NCI-H345 treated with DMSO at 0.1 percent for 48 hours (cell line): ENCODE results near the gene TMPRSS15.
"Not testable (repeated sequence)": the region's sequence is repeated elsewhere in the genome, so short reads cannot be mapped to it uniquely, and the experiment has no call there.

ENCODE experiments used
- DNase-seq: peaks from one replicate; lab custom pipeline; 2025; ENCODE audit not compliant: unreplicated experiment; lab: John Stamatoyannopoulos, UW

TMPRSS15 gene

DNA sequence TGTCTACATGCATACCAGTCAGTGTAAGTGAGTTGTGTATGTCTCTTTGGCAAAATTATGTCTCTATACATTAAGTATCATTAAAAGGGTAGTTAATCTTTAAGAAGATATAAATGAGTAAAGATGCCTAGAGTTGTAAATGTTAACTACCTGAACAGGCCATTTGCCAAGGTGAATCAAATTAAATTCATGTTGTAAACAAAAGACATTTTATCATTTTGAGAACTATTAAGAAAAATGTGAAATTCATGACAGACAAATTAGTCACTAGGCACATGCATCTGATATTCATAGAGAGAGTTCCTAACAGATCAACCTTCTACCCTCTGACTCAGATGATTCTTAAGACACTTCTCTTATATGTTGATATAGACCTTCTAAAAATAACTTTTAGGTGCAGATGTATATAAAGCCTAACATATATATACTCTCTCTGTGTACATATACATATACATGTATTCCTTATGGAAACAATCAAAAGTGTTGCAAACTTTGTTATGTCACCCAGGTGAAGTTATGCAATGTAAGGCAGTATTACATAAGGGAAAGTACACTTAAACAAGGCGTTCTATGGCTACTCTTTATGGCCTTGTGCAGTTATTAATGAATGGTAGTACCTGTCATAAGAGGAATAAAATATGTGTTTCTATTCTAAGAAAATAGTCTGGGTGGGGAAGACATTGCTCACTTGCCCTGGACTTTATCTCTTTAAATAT, at the start of gene TMPRSS15:
TMPRSS15 (minus strand) TSS at position 51 of the 716 bp plus-strand sequence. CDS start 163 bp downstream, outside the sequence.
- DNase-seq: no peak

DNA sequence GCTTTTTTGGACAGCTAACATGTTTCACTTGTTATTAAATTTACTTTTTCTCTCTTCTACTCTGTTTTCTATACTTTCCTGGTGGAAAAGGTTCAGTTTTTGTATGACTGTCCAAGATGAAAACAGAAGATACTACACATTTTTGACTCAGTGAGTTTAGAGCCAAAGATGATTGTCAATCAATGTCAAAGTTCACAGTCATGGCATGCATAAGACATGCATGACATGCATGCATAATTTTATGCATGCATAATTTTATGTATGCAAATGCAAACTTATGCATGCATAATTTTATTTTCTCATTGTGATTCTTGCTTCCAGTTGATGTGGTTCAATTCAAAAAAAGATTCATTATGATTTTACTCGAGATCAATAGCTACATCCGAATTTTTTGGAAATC, 48.1 kb upstream of the TMPRSS15 start:
- no peak for DNase-seq

DNA sequence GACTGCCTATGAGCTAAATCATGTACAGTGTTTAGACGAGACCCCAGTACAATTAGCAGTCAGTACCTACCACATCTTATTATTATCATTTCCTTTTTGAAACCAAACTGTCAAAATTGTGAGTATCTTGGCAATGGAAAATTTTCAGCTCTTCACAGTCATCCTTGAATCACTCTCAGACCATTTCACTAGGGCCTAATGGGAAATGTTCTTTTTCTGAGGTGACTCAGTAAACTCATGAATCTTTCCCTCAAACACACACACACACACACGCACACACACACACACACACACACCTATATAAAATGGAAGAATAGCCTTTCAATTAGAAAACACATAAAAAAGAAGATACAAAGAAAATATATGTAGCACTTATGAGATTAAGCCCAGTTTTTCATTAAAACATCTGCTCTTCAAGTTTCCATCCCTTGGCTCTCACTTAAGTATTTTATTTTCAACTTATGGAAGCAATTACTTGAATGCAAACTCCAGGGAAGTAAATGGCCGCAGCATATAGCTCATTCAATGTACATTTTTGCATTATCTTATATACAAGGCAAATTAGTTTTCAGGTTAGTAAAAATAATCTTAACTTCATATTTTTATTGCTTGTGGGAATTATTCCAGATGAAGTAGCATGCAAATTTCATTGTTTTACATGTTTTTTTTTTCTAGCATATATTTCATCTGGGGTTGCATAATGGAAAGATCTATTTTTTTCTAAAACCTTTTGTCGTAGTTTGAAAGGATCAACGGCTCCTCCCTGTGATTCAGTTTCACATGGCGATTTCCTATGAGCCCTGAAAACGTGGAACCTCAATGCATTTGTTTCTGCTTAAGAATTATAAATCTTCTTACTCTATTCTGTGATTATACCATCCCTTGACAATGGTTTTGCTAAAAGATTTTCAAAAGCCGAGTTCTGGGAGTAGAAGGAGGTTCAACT, 46.3 kb upstream of the TMPRSS15 start:
- no peak for DNase-seq

DNA sequence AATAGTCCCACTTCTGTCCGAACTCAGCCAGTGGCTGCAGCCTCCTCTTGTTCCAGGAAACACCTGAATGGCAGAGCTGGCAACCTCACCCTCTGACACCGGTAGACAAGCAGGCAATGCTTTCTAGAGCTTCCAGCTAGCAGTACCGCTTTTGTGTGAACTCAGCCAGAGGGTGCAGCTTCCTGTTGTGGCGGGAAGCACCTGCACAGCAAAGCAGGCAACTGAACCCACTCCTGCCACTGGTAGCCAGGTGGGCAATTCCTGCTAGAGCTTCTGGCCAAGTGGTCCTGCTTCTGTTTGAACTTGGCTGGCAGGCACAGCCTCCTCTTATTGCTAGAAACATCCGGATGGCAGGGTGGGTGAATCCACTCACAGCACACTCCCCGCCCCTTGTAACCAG, 40.1 kb upstream of the TMPRSS15 start:
- DNase-seq: peak; percentile 55

DNA sequence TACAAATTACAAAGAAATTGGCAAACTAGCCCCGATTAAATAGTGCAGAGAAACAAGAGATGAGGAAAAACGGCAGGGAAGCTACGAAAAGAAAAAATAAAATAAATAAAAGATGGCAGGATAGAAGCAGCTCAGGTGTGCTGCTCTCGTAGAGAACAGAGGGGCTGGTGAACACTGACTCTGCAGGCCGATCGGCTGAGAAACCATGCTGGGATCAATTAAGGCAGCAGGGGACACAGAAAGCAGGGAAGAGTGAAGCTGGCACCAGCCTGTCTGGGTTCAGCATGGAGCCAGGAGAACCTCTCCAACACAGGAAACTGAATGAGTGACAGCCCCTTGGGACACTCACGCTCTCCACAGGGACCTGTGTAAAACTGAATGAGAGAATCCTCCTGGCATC, 39.5 kb upstream of the TMPRSS15 start:
- DNase-seq: peak; percentile 86

DNA sequence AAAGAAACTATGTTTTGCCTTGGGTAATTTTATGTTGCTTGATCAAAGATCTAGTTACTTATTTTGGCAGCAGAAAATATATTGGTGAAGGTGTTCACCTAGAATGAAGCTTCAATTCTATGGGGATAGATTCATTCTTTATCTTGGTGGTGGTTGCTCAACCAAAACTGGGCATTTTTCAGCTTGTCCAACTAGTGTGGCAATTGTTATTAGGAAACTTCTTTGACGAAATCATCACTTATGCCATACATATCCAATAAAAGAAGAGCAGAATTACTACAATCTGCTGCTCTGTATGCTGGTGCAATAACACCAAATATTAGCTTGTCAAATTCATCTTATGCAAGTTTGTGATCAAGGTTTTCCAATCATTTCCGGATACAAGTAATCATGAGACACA, 26.8 kb upstream of the TMPRSS15 start:
- no peak for DNase-seq

DNA sequence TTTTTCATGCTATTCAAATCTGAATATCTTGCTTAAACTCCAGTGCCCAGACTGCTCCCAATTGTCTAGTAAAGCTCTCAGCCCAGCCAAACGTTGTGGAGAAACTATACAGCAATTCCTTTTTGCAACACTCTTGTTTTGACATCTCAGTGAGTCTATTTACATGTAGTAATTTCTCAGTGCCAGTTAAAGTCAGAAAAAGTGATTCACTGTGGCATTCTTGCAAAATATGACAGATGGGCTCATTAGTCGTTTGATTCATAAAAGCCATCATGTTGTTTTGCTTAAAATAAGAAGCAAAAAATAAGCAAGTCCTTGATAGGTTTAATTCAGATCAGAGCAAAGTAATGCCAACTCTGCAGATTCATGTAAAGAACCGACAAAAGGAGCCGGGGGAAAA, 20.7 kb upstream of the TMPRSS15 start:
- DNase-seq: no peak

DNA sequence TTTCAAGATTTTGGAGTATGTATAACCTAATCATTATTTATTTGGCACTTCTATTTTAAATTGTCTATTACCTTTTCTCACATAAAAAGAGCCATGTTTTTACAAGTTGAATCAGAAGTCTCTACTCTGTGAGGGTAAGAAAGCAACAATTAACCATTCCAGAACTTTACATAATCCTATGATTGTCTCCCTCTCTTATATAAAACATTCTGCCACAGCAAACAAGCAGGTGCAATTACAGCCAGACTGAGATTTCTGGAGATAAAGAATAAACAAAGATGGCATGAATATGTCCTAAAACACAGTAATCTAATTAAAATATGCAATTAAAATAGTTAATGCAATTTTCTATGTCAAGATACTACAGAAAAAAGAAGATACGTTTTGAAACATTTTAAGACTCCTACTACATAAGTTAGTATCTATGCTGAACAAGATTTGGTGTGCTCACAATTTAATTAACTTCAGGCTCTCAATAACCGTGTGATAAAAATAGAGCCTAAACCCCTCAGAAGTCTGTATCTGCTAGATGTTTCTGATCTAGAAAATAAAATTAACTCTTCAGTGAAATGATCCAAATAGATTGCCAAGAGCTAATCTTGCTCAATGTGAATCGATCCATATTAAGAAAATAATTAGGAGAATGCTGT, 13.7 kb upstream of the TMPRSS15 start:
- no peak for DNase-seq

DNA sequence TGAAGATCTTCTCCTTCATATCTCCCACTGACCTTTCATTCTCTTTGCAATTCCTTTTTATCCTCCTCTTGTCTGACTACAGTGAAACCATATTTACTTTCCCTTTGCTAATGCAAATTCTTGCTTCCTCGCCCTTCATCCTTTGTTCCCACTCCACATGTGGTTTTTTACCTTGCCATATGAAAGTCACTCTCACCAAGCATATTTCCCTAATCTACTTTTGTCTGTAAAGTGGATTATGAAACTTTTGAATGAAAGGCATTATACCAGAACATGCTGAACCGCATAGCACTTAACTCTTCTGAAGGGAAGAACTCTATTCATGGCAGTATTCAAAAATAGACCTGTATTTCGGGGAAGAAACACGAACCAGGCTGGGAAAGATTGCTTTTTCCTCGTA, 8.0 kb upstream of the TMPRSS15 start:
- DNase-seq: peak; percentile 73

DNA sequence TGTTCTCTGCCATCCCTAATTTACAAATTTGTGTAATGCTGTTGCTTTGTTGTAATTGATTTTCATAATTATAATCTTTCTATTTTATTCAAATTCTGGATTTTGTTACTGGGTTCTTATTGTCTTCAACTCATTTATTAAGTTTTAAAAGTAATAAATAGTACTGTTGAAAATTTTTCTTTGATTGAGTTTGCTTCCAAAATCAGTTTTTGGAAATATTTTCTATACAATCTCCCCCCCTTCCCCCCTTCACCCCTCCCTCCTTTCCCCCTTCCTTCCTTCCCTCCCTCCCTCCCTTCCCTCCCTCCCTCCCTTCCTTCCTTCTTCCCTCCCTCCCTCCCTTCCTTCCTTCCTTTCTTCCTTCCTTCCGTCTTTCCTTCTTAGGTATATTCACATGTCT, 6.0 kb upstream of the TMPRSS15 start:
- DNase-seq: no peak

DNA sequence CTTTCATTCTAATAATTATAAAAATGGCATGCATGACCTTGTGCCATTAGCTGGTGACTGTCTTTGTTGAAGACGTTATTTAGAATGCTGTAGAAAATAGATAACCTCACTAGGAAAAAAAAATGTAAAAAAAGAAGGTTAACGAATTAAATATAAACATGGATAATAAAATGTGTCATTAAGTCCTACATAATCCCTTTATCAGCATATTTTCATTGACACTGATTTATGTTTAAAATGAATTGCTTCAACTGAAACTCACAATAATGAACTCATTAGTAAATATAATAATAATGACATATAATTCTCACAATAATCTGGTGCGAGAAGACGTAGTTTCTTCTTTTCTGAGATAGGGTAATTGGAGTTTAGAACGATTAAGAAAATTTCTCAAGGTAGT, 4.7 kb downstream of the TMPRSS15 start:
- no peak for DNase-seq

DNA sequence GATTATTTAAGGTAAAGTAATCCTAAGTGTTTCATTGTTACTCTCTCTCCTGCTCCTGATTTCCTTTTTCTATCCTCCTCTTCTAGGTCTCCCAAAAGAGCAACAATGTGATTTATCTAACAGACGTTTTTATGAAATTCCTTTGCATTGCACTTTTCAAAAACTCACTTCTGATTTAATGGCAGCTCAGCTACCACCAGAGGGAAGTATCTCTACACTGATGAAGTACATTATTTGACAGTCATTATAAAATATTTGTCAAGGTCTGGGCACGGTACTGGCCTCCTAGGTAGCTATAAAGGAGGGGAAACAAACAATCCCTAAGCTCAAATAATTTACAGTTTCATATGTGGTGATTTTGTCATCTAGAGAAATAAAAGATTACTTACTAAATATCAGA, 15.6 kb downstream of the TMPRSS15 start:
- no peak for DNase-seq

DNA sequence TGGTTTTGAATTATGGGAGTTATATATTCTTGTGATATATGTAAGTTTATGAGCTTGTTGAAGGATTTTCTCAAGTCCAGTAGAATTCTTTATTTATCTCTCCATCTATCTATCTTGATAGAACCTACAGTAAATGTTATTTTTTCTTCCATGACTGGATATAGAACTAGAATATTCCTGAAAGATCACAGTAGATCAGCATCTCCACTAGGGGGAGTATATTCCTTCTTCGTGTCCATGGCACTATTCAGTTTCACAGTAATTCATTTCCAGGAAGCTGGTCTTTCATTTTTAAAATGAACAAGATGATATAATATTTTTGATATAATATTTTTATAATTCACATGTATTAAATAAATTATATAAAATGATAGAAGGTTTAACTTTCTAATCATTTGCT, 18.8 kb downstream of the TMPRSS15 start:
- DNase-seq: peak; percentile 39

DNA sequence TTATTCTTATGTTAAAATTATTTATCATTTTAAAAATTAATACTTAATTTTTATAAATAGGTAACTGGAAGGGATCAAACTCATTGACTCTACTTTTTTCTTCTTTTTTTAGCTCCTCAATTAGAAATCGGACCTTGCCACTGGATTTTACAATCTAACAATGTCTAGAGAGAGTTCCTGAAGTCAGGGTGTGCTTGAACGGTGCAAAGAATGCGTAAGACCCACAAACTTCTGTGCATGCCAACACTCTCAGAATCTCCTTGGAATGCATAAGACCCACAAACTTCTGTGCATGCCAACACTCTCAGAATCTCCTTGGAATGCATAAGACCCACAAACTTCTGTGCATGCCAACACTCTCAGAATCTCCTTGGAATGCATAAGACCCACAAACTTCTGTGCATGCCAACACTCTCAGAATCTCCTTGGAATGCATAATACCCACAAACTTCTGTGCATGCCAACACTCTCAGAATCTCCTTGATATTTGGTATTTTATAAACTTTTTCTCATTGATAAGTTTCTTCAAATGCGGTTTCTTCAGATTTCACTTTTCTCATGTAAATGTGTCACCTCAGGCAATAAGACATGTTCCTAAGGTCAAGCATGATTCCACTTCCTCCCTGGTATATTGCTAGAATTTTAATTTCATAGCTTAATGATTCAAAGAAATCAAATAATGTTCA, 20.5 kb downstream of the TMPRSS15 start:
- DNase-seq: not testable (repeated sequence)

DNA sequence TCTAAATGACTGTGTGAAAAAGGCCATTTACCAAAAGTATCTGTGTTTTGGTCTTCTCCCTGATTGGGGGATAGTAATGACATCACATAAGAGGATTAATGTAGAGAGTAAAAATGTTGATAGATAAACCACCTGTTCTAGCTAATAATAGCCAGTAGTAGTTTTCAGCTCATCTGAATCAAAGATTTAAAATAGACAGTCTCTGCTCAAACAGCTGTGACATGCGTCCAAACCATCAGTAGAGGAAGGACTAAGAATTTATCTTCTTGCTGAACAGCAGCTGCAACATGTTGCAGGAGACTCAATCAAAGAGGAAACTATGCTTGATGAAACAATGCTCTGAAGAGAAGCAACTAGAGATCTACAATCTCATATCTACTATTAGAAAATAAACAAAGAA, 21.4 kb downstream of the TMPRSS15 start:
- DNase-seq: no peak

DNA sequence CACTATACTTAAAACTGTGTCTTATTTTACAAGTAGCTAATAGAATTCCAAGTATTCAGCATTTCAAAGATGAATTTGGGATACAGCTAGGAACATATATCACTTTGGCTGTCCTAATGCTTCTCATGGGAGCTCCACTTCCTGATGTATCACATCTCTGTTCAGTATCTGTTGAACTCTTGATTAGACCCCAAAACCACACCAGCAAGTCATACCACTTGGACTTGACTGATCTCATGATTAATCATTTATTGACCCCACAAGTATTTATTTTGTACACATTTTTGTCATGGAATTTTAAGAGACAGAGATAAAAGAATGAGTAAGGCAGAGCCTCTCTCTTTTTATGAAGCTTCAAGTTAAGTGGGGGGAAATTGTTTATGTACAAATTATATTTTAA, 30.0 kb downstream of the TMPRSS15 start:
- DNase-seq: no peak

DNA sequence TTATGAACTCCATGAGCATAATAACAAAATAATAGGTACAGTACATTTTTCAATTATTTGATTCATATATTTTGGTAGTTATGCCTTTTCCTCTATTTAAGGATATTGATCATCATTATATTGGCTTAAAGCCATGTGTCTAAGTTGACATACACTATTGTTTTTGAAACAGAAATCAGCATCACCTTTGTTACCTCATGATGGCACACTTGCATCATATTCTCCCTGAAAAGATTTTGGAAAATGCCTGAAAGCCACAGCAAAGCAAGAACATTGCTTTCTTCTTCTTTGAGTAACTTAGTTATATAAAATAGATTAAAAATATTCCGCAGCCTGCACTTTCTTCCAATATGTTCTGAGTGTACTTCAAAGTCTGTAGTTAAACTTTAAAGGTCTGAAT, 33.3 kb downstream of the TMPRSS15 start:
- no peak for DNase-seq

DNA sequence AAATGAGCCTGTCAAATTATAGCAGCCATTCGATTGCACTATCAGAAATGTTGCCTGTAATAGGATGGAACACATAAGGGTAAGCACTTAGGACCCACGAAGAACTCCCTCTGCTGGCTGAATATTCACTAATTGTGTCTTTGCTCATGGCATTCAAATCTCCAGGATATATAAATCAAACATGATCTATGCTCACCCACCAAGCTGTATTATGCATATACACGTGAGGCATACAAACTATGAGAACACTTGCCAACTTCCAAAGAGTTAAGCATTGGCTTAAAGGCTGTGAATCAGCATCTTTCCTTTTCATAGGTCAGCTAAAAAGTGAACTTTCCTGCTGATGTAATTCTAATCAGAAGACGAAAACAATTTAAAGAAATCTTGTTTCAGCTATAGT, 34.5 kb downstream of the TMPRSS15 start:
- peak; percentile 7 for DNase-seq

DNA sequence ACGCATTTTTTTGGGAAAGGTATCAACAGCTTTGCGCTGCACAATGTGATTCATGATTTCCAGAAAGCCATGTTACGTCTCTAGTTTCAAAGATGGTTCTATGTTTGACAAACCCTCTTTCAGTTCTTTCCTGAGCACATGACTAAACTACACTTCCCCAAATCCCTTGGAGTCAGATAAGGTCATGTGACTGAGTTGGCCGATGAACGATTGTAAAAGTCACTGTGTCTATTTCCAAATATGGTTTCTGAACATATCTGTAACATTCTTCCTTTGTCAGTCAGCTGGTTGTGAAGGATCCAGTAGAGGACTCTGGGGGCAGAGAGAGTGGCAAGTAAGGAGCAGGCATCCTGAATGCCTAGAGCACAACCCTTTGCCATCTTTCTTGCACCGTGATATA, 35.4 kb downstream of the TMPRSS15 start:
- no peak for DNase-seq

DNA sequence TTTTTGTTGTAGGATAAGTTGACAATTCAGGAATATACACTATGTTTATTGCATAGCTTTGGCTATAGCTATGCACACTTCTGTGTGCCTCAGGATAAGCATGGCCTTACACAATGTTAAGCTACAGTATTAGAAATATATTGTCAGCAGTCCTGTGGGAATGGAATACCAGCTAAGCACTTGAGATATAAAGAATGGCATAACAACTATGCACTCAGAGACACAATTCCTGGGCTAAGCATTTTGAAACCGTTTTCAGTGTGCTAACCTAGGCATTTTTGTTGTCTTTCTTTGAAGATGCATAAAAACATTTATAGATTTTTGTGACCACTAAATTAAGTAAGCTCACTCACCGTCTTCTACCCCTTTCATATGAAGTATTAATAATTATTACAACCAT, 46.8 kb downstream of the TMPRSS15 start:
- DNase-seq: no peak

DNA sequence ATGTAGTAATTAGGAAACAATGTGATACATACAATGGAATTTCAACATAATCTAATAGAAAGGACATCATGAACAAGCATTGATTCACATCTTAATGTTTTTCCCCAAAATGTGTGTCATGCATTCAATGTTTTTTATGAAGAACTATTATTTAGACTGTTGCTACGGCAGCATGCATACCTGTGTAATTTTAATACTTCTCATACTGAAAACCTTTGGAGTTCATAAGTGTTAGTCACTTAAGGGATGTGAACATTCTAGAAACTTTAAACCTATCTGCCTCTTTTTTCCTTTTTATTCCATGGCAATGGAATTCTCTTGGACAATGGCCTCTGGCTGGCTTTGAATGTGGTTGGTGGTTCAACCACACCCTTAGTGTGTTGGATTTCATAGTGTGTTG, 48.6 kb downstream of the TMPRSS15 start:
- no peak for DNase-seq
